GM21390 (cell line): ENCODE data around the gene FAM237B.
"Not testable (repeated sequence)": the region's sequence is repeated elsewhere in the genome, so short reads cannot be mapped to it uniquely, and the experiment has no call there.

Experiments used
- ATAC-seq: cut with Tn5 transposase; IDR thresholded peaks from one replicate; pipeline ENCODE4 v1.9.1; 2021; ENCODE audit not compliant: unreplicated experiment

Gene FAM237B

GRCh38 chr7:90320801-90321494 is at the start of gene FAM237B:
Gene FAM237B (minus strand): TSS chr7:90321304. CDS start chr7:90319748, 1,556 bp downstream.
- ATAC-seq, result no peak

- ATAC-seq, result no peak
These were observed 30.9 kb upstream of the FAM237B start for GRCh38 chr7:90351987-90352386.

- ATAC-seq, result not testable (repeated sequence)
These were observed 28.9 kb upstream of the FAM237B start for GRCh38 chr7:90350032-90350431.

- ATAC-seq, result no peak
These were observed 28.2 kb upstream of the FAM237B start for GRCh38 chr7:90349305-90349704.

GRCh38 chr7:90347759-90348158 is 26.7 kb upstream of the FAM237B start:
- ATAC-seq, result no peak

- ATAC-seq, result peak; percentile 89
These were observed 25.4 kb upstream of the FAM237B start, which contains the start of gene GTPBP10 for GRCh38 chr7:90346336-90347125. Gene GTPBP10 (plus strand): TSS chr7:90346716. CDS start chr7:90346742, 26 bp downstream.

GRCh38 chr7:90345595-90346335 is 24.7 kb upstream of the FAM237B start:
- peak; percentile 21 for ATAC-seq

- no peak for ATAC-seq
These were observed 23.9 kb upstream of the FAM237B start for GRCh38 chr7:90345016-90345415.

- ATAC-seq, result no peak
These were observed 16.0 kb upstream of the FAM237B start for GRCh38 chr7:90337106-90337505.

GRCh38 chr7:90334926-90335325 is 13.8 kb upstream of the FAM237B start:
- ATAC-seq, result not testable (repeated sequence)

- no peak for ATAC-seq
These were observed 13.2 kb upstream of the FAM237B start for GRCh38 chr7:90334193-90334843.

GRCh38 chr7:90326500-90326899 is 5.4 kb upstream of the FAM237B start:
- ATAC-seq, result no peak

GRCh38 chr7:90322837-90323236 is 1.7 kb upstream of the FAM237B start:
- ATAC-seq, result no peak

- no peak for ATAC-seq
These were observed 695 bp downstream of the FAM237B start for GRCh38 chr7:90320418-90320800.

GRCh38 chr7:90320014-90320413 is 1.1 kb downstream of the FAM237B start:
- no peak for ATAC-seq

GRCh38 chr7:90313907-90314306 is 7.2 kb downstream of the FAM237B start:
- ATAC-seq, result no peak

- ATAC-seq, result no peak
These were observed 8.4 kb downstream of the FAM237B start for GRCh38 chr7:90312745-90313144.

- ATAC-seq, result no peak
These were observed 9.9 kb downstream of the FAM237B start for GRCh38 chr7:90311175-90311574.

GRCh38 chr7:90309872-90310271 is 11.2 kb downstream of the FAM237B start:
- ATAC-seq, result no peak

- ATAC-seq, result no peak
These were observed 17.9 kb downstream of the FAM237B start for GRCh38 chr7:90303241-90303640.
